Stimulated activated effector memory CD8-positive, alpha-beta T cell treated with anti-CD3 and anti-CD28 coated beads, Interleukin-12 subunit alpha, Interleukin-12 subunit beta, amount 100 ng/mL, for 72 hours (primary cell): ENCODE results near the gene SLC16A12.
A peak's percentile ranks its signal among the peaks of the same experiment; 100 is the strongest.
"Not testable (repeated sequence)": the region's sequence is repeated elsewhere in the genome, so short reads cannot be mapped to it uniquely, and the experiment has no call there.

ENCODE experiments used
- ATAC-seq: fragments of 150-1000 bp; cut with Tn5 transposase; 2 replicates; pipeline ENCODE4 v1.10.0; 2021
- DNase-seq, 2 donors: peaks; one replicate each; pipeline ENCODE4 v3.0.0; 2021 to 2022; ENCODE audit warnings: low spot score in 2 of 2
- H3K27ac Mint-ChIP-seq: one replicate; pipeline ENCODE4 v1.8.0; 2022; ENCODE audit warnings: mild to moderate bottlenecking, mixed read lengths
- H3K36me3 Mint-ChIP-seq: one replicate; pipeline ENCODE4 v1.8.0; 2022; ENCODE audit warnings: mild to moderate bottlenecking, mixed read lengths
- H3K4me1 Mint-ChIP-seq: one replicate; pipeline ENCODE4 v1.8.0; 2022; ENCODE audit warnings: mixed read lengths
- H3K4me3 Mint-ChIP-seq: one replicate; pipeline ENCODE4 v1.8.0; 2022; ENCODE audit warnings: mild to moderate bottlenecking, mixed read lengths
- H3K9me3 Mint-ChIP-seq: one replicate; pipeline ENCODE4 v1.8.0; 2022; ENCODE audit warnings: mixed read lengths

Gene SLC16A12

DNA sequence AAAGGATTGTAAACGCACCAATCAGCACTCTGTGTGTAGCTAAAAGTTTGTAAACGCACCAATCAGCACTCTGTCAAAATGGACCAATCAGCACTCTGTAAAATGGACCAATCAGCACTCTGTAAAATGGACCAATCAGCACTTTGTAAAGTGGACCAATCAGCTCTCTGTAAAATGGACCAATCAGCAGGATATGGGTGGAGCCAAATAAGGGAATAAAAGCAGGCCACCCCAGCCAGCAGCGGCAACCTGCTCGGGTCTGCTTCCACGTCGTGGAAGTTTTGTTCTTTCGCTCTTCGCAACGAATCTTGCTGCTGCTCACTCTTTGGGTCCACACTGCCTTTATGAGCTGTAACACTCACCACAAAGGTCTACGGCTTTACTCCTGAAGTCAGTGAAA is 123.1 kb downstream of the SLC16A12 start:
- DNase-seq: peak in 1 of 2 donors; percentile 47
- H3K4me1 Mint-ChIP-seq: peaks cover 30% of the 10 kb centered on the region
- not testable (repeated sequence) for H3K36me3 Mint-ChIP-seq, H3K4me3 Mint-ChIP-seq, H3K9me3 Mint-ChIP-seq, H3K27ac Mint-ChIP-seq, ATAC-seq

DNA sequence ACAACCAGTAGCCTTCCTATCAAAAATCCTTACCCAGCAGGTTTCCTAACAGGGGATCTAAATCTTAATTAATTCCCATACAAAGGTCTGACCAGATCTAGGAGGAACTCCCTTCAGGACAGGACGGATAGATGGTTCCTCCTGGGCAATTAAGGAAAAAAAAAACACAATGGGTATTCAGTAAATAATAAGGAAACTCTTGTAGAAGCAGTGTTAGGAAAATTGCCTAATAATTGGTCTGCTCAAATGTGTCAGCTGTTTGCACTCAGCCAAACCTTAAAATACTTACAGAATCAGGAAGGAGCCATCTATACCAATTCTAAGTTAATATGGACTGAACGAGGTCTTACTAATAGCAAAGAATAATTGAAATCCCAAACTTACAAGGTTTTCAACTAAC is 124.3 kb downstream of the SLC16A12 start:
- not testable (repeated sequence) for H3K4me3 Mint-ChIP-seq, DNase-seq, H3K36me3 Mint-ChIP-seq, ATAC-seq, H3K9me3 Mint-ChIP-seq
- H3K4me1 Mint-ChIP-seq: peaks cover 22% of the 10 kb centered on the region
- H3K27ac Mint-ChIP-seq: peak overlapping the region; percentile 57

DNA sequence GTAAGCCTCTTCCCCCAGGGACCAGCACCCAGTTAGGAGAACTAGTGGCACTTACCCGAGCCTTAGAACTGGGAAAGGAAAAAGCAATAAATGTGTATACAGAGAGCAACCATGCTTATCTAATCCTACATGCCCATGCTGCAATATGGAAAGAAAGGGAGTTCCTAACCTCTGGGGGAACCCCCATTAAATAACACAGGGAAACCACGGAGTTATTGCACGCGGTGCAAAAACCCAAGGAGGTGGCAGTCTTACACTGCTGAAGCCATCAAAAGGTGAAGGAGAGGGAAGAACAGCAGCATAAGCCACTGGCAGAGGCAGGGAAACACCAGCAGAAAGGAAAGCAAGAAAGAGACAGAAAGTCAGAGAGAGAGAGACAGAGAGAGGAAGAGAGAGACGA is 124.8 kb downstream of the SLC16A12 start:
- H3K4me3 Mint-ChIP-seq, ATAC-seq, H3K9me3 Mint-ChIP-seq, H3K36me3 Mint-ChIP-seq: not testable (repeated sequence)
- peak in 1 of 2 donors; percentile 20 for DNase-seq
- Mint-ChIP-seq H3K27ac (peak overlapping the region; percentile 57), H3K4me1 (peaks cover 17% of the 10 kb centered on the region)

- ATAC-seq, H3K27ac Mint-ChIP-seq, H3K9me3 Mint-ChIP-seq, H3K36me3 Mint-ChIP-seq, H3K4me3 Mint-ChIP-seq: not testable (repeated sequence)
- peak in 1 of 2 donors; percentile 38 for DNase-seq
- peaks cover 12% of the 10 kb centered on the region for H3K4me1 Mint-ChIP-seq
Observed at GRCh38 chr10:89409282-89409681, 126.1 kb downstream of the SLC16A12 start.

DNA sequence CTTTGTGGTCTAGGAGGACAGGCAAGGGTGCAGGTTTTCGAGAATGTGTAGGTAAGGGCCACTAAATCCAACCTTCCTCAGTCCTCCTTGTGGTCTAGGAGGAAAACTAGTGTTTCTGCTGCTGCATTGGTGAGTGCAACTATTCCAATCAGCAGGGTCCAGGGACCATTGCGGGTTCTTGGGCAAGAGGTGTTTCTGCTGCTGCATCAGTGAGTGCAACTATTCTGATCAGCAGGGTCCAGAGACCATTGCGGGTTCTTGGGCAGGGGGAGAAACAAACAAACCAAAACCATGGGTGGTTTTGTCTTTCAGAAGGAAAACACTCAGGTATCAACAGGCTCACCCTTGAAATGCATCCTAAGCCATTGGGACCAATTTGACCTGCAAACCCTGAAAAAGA is 127.6 kb downstream of the SLC16A12 start:
- H3K4me1 Mint-ChIP-seq, H3K4me3 Mint-ChIP-seq, ATAC-seq, H3K9me3 Mint-ChIP-seq, H3K27ac Mint-ChIP-seq, H3K36me3 Mint-ChIP-seq: not testable (repeated sequence)
- DNase-seq: peak in 1 of 2 donors; percentile 35

GRCh38 chr10:89406178-89406577 is 129.2 kb downstream of the SLC16A12 start:
- not testable (repeated sequence) for H3K4me1 Mint-ChIP-seq, H3K4me3 Mint-ChIP-seq, ATAC-seq, H3K27ac Mint-ChIP-seq, H3K36me3 Mint-ChIP-seq, H3K9me3 Mint-ChIP-seq
- DNase-seq: peak in 1 of 2 donors; percentile 32

- Mint-ChIP-seq H3K27ac (no peak overlapping the region), H3K4me3 (no peak overlapping the region), H3K9me3 (no peaks in the 10 kb centered on the region), H3K4me1 (no peaks in the 10 kb centered on the region), H3K36me3 (no peaks in the 10 kb centered on the region)
- DNase-seq: peak in 1 of 2 donors; percentile 22
- ATAC-seq: no peak
Observed at GRCh38 chr10:89404104-89405047, 131.0 kb downstream of the SLC16A12 start.

- DNase-seq (no peak), ATAC-seq (no peak)
- Mint-ChIP-seq H3K9me3 (no peaks in the 10 kb centered on the region), H3K36me3 (no peaks in the 10 kb centered on the region), H3K27ac (no peak overlapping the region), H3K4me3 (no peak overlapping the region), H3K4me1 (no peaks in the 10 kb centered on the region)
Observed at GRCh38 chr10:89403043-89403442, 132.4 kb downstream of the SLC16A12 start.

DNA sequence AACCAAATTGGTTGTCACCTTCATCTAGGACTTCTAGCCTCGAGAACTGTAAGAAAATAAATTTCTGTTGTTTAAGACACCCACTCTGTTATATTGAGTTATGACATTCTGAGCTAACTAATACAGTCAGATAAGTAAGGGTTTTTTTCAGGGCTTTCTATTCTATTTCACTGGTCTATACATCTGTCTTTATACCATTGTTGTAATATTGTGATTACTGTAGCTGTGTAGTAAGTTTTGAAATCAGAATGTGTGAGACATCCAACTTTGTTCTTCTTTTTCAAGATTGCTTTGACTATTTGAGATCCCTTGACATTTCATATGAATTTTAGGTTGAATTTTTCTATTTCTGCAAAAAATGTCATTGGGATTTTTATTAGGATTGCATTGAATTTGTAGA is 135.4 kb downstream of the SLC16A12 start:
- H3K4me1 Mint-ChIP-seq: no peaks in the 10 kb centered on the region
- H3K36me3 Mint-ChIP-seq: no peaks in the 10 kb centered on the region
- H3K4me3 Mint-ChIP-seq: no peak overlapping the region
- no peak for ATAC-seq
- no peak overlapping the region for H3K27ac Mint-ChIP-seq
- no peaks in the 10 kb centered on the region for H3K9me3 Mint-ChIP-seq
- DNase-seq: no peak

DNA sequence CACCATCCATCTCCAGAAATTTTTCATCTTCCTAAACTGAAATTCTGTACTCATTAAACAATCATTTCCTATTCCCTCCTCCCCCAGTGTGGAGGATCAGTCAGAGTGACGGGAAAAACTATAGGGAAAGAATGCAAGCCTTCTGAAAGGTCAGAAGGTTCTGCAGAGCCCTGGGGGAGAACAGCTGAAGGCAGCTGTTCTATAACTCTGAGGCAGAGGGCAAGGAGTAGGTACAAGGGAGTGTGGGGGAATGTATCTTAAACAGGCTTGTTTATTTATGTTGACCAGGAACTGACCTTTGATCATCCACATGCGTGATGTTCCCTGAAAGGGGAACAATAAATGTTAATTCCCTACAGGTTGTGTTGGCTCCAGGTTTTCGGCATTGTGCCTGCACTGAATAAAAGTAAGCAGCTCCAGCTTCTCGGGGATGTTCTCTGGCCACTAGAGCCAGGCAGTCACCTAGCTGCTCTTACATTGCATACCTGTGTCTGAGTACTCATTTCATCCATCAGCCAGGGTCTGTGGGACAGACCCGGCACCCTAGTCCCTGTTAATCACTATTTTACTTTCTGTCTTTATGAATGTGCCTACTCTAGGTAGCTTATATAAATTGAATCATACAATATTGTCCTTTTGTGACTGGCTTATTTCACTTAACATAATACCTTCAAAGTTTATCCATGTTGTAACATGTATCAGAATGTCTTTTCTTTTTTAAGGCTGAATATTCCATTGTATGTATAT is 137.2 kb downstream of the SLC16A12 start:
- no peak overlapping the region for H3K4me3 Mint-ChIP-seq
- ATAC-seq: no peak
- H3K27ac Mint-ChIP-seq: no peak overlapping the region
- no peaks in the 10 kb centered on the region for H3K36me3 Mint-ChIP-seq
- no peaks in the 10 kb centered on the region for H3K9me3 Mint-ChIP-seq
- no peaks in the 10 kb centered on the region for H3K4me1 Mint-ChIP-seq
- peak in 1 of 2 donors; percentile 33 for DNase-seq

DNA sequence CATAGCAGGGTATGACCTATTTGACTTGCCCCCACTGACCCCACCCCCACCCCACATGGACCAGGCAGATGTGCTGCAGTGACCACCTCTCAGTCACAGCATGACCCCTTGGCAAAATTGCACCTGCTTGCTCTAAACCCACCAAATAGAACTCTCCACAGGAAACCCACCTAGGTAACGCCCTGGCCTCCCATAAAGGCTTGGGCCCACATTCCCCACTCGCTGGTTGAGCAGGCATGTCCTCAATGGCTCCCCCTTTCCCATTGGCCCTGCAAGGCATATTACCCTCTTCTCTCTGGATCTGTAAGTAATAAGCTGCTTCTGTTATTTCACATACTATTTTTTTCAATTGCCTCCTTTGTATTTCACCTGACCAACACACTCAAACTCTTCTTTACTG is 140.3 kb downstream of the SLC16A12 start:
- H3K9me3 Mint-ChIP-seq: no peaks in the 10 kb centered on the region
- no peak overlapping the region for H3K27ac Mint-ChIP-seq
- H3K36me3 Mint-ChIP-seq: no peaks in the 10 kb centered on the region
- H3K4me1 Mint-ChIP-seq: peaks cover 16% of the 10 kb centered on the region
- DNase-seq (peak in 1 of 2 donors; percentile 38), ATAC-seq (no peak)
- no peak overlapping the region for H3K4me3 Mint-ChIP-seq

- Mint-ChIP-seq H3K9me3 (no peaks in the 10 kb centered on the region), H3K4me1 (peaks cover 16% of the 10 kb centered on the region), H3K27ac (no peak overlapping the region), H3K4me3 (no peak overlapping the region), H3K36me3 (no peaks in the 10 kb centered on the region)
- ATAC-seq (no peak), DNase-seq (no peak)
Observed at GRCh38 chr10:89393898-89394297, 141.5 kb downstream of the SLC16A12 start.

DNA sequence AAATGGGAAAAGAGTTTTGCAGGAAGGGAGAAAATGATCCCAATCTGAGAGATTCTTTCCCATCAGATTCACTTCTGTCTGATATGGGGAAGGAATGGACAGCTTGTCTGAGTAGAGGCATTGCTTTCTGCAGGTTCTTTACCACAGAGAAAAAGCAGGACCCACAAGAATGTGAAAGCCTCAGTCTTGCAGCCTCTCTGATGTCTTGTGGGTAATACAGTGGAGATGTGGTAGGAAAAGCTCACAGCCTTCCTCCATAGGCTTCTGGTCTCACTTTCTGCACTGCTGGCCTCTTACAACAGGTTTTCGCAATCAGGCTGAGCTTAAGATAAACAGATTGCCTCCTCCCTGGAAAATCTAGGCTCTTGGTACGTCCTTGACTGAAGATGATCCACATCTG is 142.4 kb downstream of the SLC16A12 start:
- no peak for DNase-seq
- Mint-ChIP-seq H3K27ac (no peak overlapping the region), H3K36me3 (no peaks in the 10 kb centered on the region), H3K9me3 (no peaks in the 10 kb centered on the region), H3K4me3 (peak overlapping the region; percentile 67), H3K4me1 (peaks cover 16% of the 10 kb centered on the region)
- peak; percentile 57 for ATAC-seq

DNA sequence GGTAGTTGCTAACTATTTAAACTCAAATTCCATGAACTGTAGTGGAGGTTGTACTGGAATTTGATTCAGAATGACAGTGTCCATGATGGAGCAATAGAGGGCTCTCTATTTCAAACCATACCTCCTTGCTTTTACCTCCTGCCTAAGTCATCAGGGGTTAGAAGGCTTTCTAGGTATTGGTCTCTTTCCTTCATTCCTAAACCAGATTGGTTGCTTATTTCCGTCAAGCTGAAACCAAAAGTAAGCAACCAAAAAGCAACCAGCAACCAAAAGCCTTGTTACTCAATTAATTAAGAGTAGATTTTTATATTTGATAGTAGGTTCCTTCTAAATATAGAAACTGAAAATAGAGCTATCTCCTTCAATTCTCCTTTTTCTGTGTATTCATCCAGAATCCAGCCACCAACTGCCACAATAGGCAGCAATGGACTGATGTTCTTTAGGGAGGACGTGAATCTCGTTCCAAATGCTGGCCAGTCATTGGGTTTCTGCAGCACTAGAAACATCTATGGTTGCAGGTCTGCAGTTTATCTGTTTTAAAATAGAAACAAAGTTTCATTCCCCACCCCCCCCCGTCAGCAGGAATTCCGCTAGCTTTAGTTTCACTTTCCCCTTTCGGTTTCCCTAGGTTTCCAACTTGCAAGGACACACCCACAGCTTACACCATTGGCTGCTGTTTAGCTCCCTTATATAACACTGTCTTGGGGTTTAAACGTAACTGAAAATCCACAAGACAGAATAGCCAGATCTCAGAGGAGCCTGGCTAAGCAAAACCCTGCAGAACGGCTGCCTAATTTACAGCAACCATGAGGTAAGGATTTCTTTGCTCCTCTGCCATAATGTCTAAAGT is 143.3 kb downstream of the SLC16A12 start, which contains the start of gene IFIT1:
Gene IFIT1, plus strand, starts transcription at position 717 of the 850 bp plus-strand sequence. Its CDS starts 90 bp downstream, at position 807.
- Mint-ChIP-seq H3K4me3 (peak within 1 kb of the TSS; percentile 67), H3K9me3 (no peaks in the 10 kb centered on the region), H3K4me1 (peaks cover 16% of the 10 kb centered on the region), H3K27ac (peak within 1 kb of the TSS; percentile 48), H3K36me3 (no peaks in the 10 kb centered on the region)
- DNase-seq (no peak), ATAC-seq (peak; percentile 90)

GRCh38 chr10:89391226-89391576 is 144.2 kb downstream of the SLC16A12 start:
- peaks cover 16% of the 10 kb centered on the region for H3K4me1 Mint-ChIP-seq
- not testable (repeated sequence) for DNase-seq, H3K27ac Mint-ChIP-seq, ATAC-seq, H3K9me3 Mint-ChIP-seq, H3K4me3 Mint-ChIP-seq, H3K36me3 Mint-ChIP-seq
